HepG2 (cell line): ENCODE results near the gene SNX19. TPM values are rescaled to one million over a fixed set of nuclear protein-coding genes. Genes with fewer than 3 reads are reported as not detected.

ENCODE experiments used
- EHMT2 ChIP-seq: fragments of 200-600 bp; sonication (generic); IDR thresholded peaks from 2 replicates; pipeline ENCODE4 v1.7.0; 2017; ENCODE audit warnings: antibody characterized with exemption, low read depth, low read length, borderline replicate concordance
- MAFF ChIP-seq: IDR thresholded peaks from 2 replicates; pipeline ENCODE4 v1.6.1; 2011; ENCODE audit warnings: low read depth, low read length, improper control_type of control experiment
- NFAT5 ChIP-seq: sonication (generic); formaldehyde crosslinking; IDR thresholded peaks from 2 replicates; pipeline ENCODE4 v1.4.0; 2020; ENCODE audit warnings: missing genetic modification reagents
- NFE2L1 ChIP-seq: sonication (generic); formaldehyde crosslinking; IDR thresholded peaks from 2 replicates; pipeline ENCODE4 v1.4.0; 2020; ENCODE audit warnings: missing genetic modification reagents, mild to moderate bottlenecking, borderline replicate concordance
- NONO ChIP-seq, 2 experiments: fragments of 450-650 bp in 1 of 2; sonication (generic) in 1 of 2; formaldehyde crosslinking in 1 of 2; IDR thresholded peaks in 1 of 2; conservative IDR thresholded peaks in 1 of 2; 2 replicates each; pipeline versions ENCODE4 v1.6.1 to v1.8.0; 2017 to 2022; ENCODE audit warnings: mild to moderate bottlenecking in 1 of 2, missing genetic modification reagents in 1 of 2, moderate library complexity in 1 of 2
- RARG ChIP-seq: sonication (generic); formaldehyde crosslinking; IDR thresholded peaks from 2 replicates; pipeline ENCODE4 v1.4.0; 2020; ENCODE audit warnings: low read depth, mild to moderate bottlenecking, missing genetic modification reagents
- REL ChIP-seq: sonication (generic); formaldehyde crosslinking; conservative IDR thresholded peaks from 2 replicates; pipeline ENCODE4 v1.8.0; 2022; ENCODE audit warnings: mild to moderate bottlenecking, missing genetic modification reagents, moderate library complexity
- RXRA ChIP-seq: sonication (generic); formaldehyde crosslinking; IDR thresholded peaks from 2 replicates; pipeline ENCODE4 v1.5.1; 2020; ENCODE audit warnings: missing genetic modification reagents
- SNRNP70 ChIP-seq: fragments of 200-400 bp; formaldehyde crosslinking; IDR thresholded peaks from 2 replicates; pipeline ENCODE4 v1.6.1; 2017; ENCODE audit warnings: mild to moderate bottlenecking, low read depth, low read length, moderate library complexity
- ZBTB3 ChIP-seq: sonication (generic); formaldehyde crosslinking; IDR thresholded peaks from 2 replicates; pipeline ENCODE4 v1.4.0; 2020; ENCODE audit warnings: low read depth, mild to moderate bottlenecking, moderate library complexity, missing genetic modification reagents, borderline replicate concordance
- ZBTB43 ChIP-seq: sonication (generic); formaldehyde crosslinking; conservative IDR thresholded peaks from 2 replicates; pipeline ENCODE4 v1.4.0; 2020; ENCODE audit warnings: missing genetic modification reagents
- ZBTB7B ChIP-seq: sonication (generic); formaldehyde crosslinking; IDR thresholded peaks from 2 replicates; pipeline ENCODE4 v1.4.0; 2020; ENCODE audit warnings: missing genetic modification reagents
- ZNF138 ChIP-seq: sonication (generic); formaldehyde crosslinking; IDR thresholded peaks from 2 replicates; pipeline ENCODE4 v1.5.0; 2020; ENCODE audit warnings: mild to moderate bottlenecking, low read depth, missing genetic modification reagents
- ZNF549 ChIP-seq: sonication (generic); formaldehyde crosslinking; IDR thresholded peaks from 2 replicates; pipeline ENCODE4 v1.5.0; 2020; ENCODE audit warnings: missing genetic modification reagents
- ZNF652 ChIP-seq: IDR thresholded peaks from 2 replicates; pipeline ENCODE4 v1.6.1; 2016; ENCODE audit warnings: low read depth, borderline replicate concordance
- ZNF773 ChIP-seq: sonication (generic); formaldehyde crosslinking; IDR thresholded peaks from 2 replicates; pipeline ENCODE4 v1.4.0; 2020; ENCODE audit warnings: missing genetic modification reagents, borderline replicate concordance
- ZNF788 ChIP-seq: sonication (generic); formaldehyde crosslinking; IDR thresholded peaks from 2 replicates; pipeline ENCODE4 v1.5.0; 2020; ENCODE audit warnings: mild to moderate bottlenecking, missing genetic modification reagents, borderline replicate concordance
- polyA plus RNA-seq, 8 experiments: library from polyadenylated mRNA; depleted of rRNA in 3 of 8; stranded (reverse) in 7 of 8; unstranded in 1 of 8; fragments of >200 nt; fragmentation: Illumina TruSeq in 4 of 8; extraction: Trizol in 4 of 8; gene quantifications; 2 replicates each; pipeline versions ENCODE4 v1.2.1 to v1.2.3, GENCODE V29; 2011 to 2016; ENCODE audit warnings: low read depth in 4 of 8, missing spikeins in 1 of 8, mixed read lengths in 1 of 8; ENCODE audit not compliant: insufficient read depth in 1 of 8
- total RNA-seq, 5 experiments: library from RNA; depleted of rRNA; stranded (reverse); fragments of >200 nt; fragmentation: Illumina TruSeq; extraction: Trizol; gene quantifications; 2 replicates each; pipeline ENCODE4 v1.2.3, GENCODE V29; 2016; ENCODE audit warnings: low read depth in 1 of 5
- TF ChIP-seq, protein P1 (sequence below): IDR thresholded peaks from 2 replicates; pipeline ENCODE4 v1.6.1; 2016
- TF ChIP-seq, protein P2 (sequence below): sonication (generic); formaldehyde crosslinking; IDR thresholded peaks from 2 replicates; pipeline ENCODE4 v1.4.0; 2020; ENCODE audit warnings: missing genetic modification reagents, mild to moderate bottlenecking, borderline replicate concordance

SNX19 gene
- total and polyA plus RNA-seq, 2 of the 13 experiments (the other 11 are each of a cell fraction or from before 2014, with no cell fraction given), result 0.13 to 0.27 TPM

DNA sequence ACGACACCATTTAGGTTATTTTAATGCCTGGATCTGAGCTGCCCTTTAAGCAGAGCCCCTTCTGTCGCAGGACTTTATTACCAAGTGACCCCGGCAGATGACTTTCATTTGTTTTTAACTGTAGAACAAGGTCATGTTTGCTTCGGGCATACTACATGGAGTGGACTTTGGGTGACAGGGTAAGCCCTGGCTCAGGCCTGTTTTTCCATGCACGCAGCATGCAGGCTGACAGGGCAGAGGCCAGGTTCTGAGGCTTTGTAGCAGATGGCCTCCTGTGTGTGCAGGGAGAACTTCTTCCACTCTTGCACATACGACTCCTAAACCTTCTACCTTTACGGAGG, 50.5 kb downstream of the SNX19 start (continued):
- no peak for TF ChIP-seq NFAT5
- TF ChIP-seq ZBTB43 (CRISPR knock-in tag), result no peak
- TF ChIP-seq MAFF, result no peak
- TF ChIP-seq NFE2L1 (CRISPR knock-in tag), result no peak
- TF ChIP-seq ZNF549 (CRISPR knock-in tag), result no peak
- TF ChIP-seq REL, result no peak
- TF ChIP-seq SNRNP70, result no peak
- no peak for TF ChIP-seq EHMT2
- 0 out of 2 replicates have a peak, but pooled peaks have one; percentile 14 for TF ChIP-seq RXRA (CRISPR knock-in tag)
- TF ChIP-seq ZNF652 (CRISPR knock-in tag), result no peak
- TF ChIP-seq, protein P1, sequence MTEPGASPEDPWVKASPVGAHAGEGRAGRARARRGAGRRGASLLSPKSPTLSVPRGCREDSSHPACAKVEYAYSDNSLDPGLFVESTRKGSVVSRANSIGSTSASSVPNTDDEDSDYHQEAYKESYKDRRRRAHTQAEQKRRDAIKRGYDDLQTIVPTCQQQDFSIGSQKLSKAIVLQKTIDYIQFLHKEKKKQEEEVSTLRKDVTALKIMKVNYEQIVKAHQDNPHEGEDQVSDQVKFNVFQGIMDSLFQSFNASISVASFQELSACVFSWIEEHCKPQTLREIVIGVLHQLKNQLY (CRISPR knock-in tag), result peak; percentile 54; the same call in 1 of the 2 replicates
- TF ChIP-seq ZNF138, result no peak
- no peak for TF ChIP-seq ZBTB7B
- TF ChIP-seq, protein P2, sequence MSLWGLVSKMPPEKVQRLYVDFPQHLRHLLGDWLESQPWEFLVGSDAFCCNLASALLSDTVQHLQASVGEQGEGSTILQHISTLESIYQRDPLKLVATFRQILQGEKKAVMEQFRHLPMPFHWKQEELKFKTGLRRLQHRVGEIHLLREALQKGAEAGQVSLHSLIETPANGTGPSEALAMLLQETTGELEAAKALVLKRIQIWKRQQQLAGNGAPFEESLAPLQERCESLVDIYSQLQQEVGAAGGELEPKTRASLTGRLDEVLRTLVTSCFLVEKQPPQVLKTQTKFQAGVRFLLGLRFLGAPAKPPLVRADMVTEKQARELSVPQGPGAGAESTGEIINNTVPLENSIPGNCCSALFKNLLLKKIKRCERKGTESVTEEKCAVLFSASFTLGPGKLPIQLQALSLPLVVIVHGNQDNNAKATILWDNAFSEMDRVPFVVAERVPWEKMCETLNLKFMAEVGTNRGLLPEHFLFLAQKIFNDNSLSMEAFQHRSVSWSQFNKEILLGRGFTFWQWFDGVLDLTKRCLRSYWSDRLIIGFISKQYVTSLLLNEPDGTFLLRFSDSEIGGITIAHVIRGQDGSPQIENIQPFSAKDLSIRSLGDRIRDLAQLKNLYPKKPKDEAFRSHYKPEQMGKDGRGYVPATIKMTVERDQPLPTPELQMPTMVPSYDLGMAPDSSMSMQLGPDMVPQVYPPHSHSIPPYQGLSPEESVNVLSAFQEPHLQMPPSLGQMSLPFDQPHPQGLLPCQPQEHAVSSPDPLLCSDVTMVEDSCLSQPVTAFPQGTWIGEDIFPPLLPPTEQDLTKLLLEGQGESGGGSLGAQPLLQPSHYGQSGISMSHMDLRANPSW (CRISPR knock-in tag), result no peak
- TF ChIP-seq ZNF788, result peak; percentile 71; the same call in 1 of the 2 replicates
- no peak for TF ChIP-seq ZNF773 (CRISPR knock-in tag)
- TF ChIP-seq NONO (IDR thresholded peaks at IDR 0.05), result no peak
- 0 out of 2 replicates have a peak, but pooled peaks have one; percentile 32 for TF ChIP-seq NONO (CRISPR knock-in tag; conservative IDR thresholded peaks at IDR 0.05)
- TF ChIP-seq RARG, result no peak
- no peak for TF ChIP-seq ZBTB3
